ENCODE results near the gene SLC9A3. TPM values are rescaled to one million over a fixed set of nuclear protein-coding genes. Genes with fewer than 3 reads are reported as not detected.

SLC9A3 gene
- total RNA-seq, 1 donor from 2014 or later: 9.9 TPM

DNA sequence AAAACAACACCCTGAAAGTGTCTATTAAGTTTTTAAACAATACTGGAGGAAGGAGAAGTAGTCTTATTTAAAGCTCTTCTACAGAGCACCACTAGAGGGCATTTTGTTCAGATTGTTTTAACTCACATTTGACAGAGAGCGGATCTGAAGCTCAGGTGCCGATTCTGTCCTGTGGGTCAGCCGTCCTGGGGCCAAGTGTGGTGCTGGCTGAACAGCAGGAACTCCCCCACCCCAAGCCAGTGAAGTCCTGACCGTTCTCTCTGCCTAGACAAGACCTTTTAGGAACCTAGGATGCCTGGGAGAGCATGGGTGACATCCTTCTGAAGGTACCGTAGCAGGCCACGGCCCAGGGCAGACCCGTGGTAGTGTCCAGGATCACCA is 77.4 kb downstream of the SLC9A3 start:
- intact Hi-C loops (cut with DNase I): loop anchor here (10.0 kb wide), 2 partner anchors 168 to 172 kb away; partner anchors contain the start of genes CEP72 and PDCD6
- Histone ChIP-seq H3K9me3 (peaks cover 5 to 8% of the 10 kb centered on the region in 2 donors), H3K4me1 (peaks cover 12% of the 10 kb centered on the region in 2 donors), H3K36me3 (peaks cover 46 to 59% of the 10 kb centered on the region in 2 donors), H3K27ac (no peak overlapping the region), H3K4me3 (no peak overlapping the region), H3K27me3 (no peaks in the 10 kb centered on the region)
- DNase-seq (ENCODE audit: low spot score in 2 of 2): peak in 1 of 2 donors; percentile 54
- TF ChIP-seq, protein P1, sequence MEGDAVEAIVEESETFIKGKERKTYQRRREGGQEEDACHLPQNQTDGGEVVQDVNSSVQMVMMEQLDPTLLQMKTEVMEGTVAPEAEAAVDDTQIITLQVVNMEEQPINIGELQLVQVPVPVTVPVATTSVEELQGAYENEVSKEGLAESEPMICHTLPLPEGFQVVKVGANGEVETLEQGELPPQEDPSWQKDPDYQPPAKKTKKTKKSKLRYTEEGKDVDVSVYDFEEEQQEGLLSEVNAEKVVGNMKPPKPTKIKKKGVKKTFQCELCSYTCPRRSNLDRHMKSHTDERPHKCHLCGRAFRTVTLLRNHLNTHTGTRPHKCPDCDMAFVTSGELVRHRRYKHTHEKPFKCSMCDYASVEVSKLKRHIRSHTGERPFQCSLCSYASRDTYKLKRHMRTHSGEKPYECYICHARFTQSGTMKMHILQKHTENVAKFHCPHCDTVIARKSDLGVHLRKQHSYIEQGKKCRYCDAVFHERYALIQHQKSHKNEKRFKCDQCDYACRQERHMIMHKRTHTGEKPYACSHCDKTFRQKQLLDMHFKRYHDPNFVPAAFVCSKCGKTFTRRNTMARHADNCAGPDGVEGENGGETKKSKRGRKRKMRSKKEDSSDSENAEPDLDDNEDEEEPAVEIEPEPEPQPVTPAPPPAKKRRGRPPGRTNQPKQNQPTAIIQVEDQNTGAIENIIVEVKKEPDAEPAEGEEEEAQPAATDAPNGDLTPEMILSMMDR (IDR thresholded peaks at IDR 0.05): peak in 1 of 3 experiments; percentile 43

DNA sequence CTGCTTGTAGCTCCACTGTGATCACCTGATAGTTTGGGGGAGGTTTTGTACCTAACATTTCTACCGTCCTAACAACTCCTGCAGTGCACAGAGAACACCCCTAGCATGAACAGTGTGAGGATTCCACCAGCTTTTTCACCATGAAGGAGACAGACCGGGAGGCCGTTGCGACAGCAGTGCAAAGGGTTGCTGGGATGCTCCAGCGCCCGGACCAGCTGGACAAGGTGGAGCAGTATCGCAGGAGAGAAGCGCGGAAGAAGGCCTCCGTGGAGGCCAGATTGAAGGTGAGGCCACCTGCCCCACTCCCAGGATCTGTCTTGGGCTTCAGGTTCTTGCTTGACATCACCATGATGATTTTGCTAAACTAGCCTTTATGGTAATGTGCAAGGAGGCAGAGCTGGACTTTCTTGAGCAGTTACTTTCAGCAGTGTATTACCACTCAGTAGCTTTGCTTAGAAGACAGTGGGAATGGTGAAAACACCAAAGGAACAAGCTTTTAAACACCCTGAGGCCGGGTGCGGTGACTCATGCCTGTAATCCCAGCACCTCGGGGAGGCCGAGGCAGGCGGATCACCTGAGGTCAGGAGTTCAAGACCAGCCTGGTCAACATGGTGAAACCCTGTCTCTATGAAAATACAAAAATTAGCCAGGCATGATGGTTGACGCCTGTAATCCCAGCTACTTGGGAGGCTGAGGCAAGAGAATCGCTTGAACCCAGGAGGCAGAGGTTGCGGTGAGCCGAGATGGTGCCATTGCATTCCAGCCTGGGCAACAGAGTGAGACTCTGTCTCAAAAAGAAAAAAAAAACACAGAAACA is 78.0 kb downstream of the SLC9A3 start:
- Histone ChIP-seq H3K36me3 (peaks cover 41 to 53% of the 10 kb centered on the region in 2 donors), H3K4me3 (no peak overlapping the region), H3K4me1 (peaks cover 12% of the 10 kb centered on the region in 2 donors), H3K9me3 (peaks cover 0 to 2% of the 10 kb centered on the region in 2 donors), H3K27ac (no peak overlapping the region), H3K27me3 (no peaks in the 10 kb centered on the region)
- DNase-seq (ENCODE audit: low spot score in 2 of 2): peak in 1 of 2 donors; percentile 54
- intact Hi-C loops (cut with DNase I): loop anchor here (10.0 kb wide), 2 partner anchors 169 to 171 kb away; partner anchors contain the start of genes CEP72 and PDCD6
- TF ChIP-seq, protein P1 (IDR thresholded peaks at IDR 0.05): no peak

DNA sequence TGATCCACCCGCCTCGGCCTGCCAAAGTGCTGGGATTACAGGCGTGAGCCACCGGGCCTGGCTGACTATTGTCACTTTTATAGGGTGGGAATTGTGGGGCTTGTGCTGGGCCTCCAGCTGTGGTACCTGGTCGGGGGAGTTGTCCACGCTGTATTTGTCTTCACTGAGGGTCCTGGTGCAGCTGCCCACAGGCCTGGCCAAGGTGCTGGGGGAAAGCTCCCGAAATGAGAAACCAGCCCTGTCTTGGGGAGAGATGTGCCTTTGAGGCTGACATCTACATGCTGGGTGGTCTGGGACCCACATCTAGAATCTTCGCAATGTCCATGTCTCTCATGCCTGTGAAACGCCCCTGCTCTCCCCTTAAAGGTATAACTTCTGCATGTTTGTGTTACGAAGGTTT is 78.7 kb downstream of the SLC9A3 start:
- H3K4me1 ChIP-seq: peaks cover 12% of the 10 kb centered on the region in 2 donors
- H3K36me3 ChIP-seq: peaks cover 36 to 46% of the 10 kb centered on the region in 2 donors
- DNase-seq (ENCODE audit: low spot score in 2 of 2): peak in 1 of 2 donors; percentile 30
- TF ChIP-seq, protein P1 (IDR thresholded peaks at IDR 0.05): no peak
- no peak overlapping the region for H3K27ac ChIP-seq
- no peaks in the 10 kb centered on the region for H3K9me3 ChIP-seq
- intact Hi-C loops (cut with DNase I): loop anchor here (10.0 kb wide), 2 partner anchors 169 to 171 kb away; partner anchors contain the start of genes CEP72 and PDCD6
- H3K27me3 ChIP-seq: no peaks in the 10 kb centered on the region
- H3K4me3 ChIP-seq: no peak overlapping the region

DNA sequence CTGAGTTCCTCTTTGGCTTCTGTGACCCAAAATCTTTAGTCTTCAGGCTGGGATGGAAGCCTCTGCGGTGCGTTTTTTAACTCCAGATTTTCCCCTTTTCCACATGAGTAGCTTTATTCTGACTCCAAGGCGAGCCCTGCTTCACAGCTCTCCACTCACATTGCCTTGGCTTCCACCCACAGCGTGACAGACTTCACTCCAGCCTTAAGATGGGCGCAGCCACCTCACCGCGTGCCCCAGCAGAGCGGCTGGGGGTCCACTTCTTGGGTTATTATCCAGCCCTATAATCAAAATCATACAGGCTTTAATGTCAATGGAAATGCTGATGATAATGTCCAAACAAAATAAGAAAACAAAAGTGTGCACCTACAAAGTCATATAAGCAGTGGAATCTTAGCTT is 80.0 kb downstream of the SLC9A3 start:
- intact Hi-C loops (cut with DNase I): loop anchor here (5.0 to 10.0 kb wide), 3 partner anchors 169 to 227 kb away; partner anchors contain the start of genes CCDC127, CEP72, PDCD6 and SDHA
- Histone ChIP-seq H3K4me3 (peak overlapping the region; percentile 71 to 92), H3K9me3 (no peaks in the 10 kb centered on the region), H3K27me3 (no peaks in the 10 kb centered on the region), H3K4me1 (peaks cover 12% of the 10 kb centered on the region in 2 donors), H3K36me3 (peaks cover 28 to 33% of the 10 kb centered on the region in 2 donors), H3K27ac (no peak overlapping the region)
- TF ChIP-seq, protein P1 (IDR thresholded peaks at IDR 0.05): no peak
- peak in 1 of 2 donors; percentile 55 for DNase-seq (ENCODE audit: low spot score in 2 of 2)

DNA sequence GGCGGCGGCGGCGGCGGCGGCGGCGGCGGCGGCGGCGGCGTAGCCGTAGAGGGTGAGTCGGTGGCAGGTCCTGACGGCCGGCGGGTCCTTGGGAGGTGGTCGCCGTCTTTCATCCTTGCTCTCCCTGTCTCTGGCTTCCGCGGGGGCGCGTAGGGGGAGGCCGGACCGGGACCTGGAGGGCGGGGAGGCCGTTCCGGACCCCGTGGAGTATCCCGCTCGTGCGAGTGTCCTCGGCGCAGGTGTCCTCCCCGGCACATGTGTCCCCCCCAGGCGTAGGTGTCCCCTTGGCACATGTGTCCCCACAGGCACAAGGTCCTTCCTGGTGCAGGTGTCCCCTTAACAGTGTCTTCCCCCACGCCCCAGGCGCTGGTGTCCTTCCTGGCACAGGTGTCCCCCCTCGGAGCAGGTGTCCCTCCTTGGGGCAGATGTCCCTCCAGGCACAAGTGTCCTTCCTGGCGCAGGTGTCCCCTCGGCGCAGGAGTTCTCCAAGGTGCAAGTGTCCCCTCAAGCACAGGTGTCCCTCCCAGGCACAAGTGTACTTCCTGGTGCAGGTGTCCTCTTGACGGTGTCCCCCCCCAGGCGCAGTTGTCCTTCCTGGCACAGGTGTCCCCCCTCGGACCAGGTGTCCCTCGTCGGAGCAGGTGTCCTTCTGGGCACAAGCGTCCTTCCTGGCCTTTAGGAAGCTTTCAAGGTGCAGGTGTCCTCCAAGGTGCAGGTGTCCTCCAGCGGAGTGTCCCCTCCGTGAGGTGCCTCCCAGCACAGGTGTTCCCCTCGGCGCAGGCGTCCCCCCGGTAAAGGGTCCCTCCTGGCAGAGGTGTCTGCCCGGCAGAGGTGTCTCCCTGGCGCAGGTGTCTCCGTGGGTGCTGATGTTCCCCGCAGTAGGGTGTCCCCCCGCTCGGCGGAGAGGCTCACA is 80.8 kb downstream of the SLC9A3 start:
- Histone ChIP-seq H3K9me3 (no peaks in the 10 kb centered on the region), H3K36me3 (peaks cover 20 to 26% of the 10 kb centered on the region in 2 donors), H3K4me3 (peak overlapping the region; percentile 71 to 92), H3K27ac (peak overlapping the region; percentile 76), H3K27me3 (no peaks in the 10 kb centered on the region), H3K4me1 (peaks cover 12% of the 10 kb centered on the region in 2 donors)
- intact Hi-C loops (cut with DNase I): loop anchor here (5.0 to 10.0 kb wide), 3 partner anchors 169 to 226 kb away; partner anchors contain the start of genes CCDC127, CEP72, PDCD6 and SDHA
- peak in 1 of 2 donors; percentile 60 for DNase-seq (ENCODE audit: low spot score in 2 of 2)
- TF ChIP-seq, protein P1 (IDR thresholded peaks at IDR 0.05): no peak
